T-cell (primary cell): ENCODE results near the gene SLC38A2. TPM values are rescaled to one million over a fixed set of nuclear protein-coding genes. Genes with fewer than 3 reads are reported as not detected.
"Not testable (repeated sequence)": the region's sequence is repeated elsewhere in the genome, so short reads cannot be mapped to it uniquely, and the experiment has no call there.

Experiments
- ATAC-seq, 4 experiments: fragments of 200-7000 bp in 3 of 4; fragments of 150-1000 bp in 1 of 4; cut with Tn5 transposase; replicated peaks in 1 of 4; 1 replicate in 3 of 4; 2 replicates in 1 of 4; pipeline ENCODE4 v1.10.0; 2021; ENCODE audit warnings: moderate library complexity in 3 of 4, mild to moderate bottlenecking in 2 of 4, moderate number of reproducible peaks in 1 of 4
- CTCF ChIA-PET, 2 donors: fragments of 300-600 bp; sonication (Branson Sonifier 250); formaldehyde crosslinking; loops; one replicate each; lab custom pipeline; 2022; ENCODE audit warnings: antibody characterized with exemption in 2 of 2; lab: Charles Lee
- POLR2A ChIA-PET, 2 donors: fragments of 300-600 bp; sonication (Branson Sonifier 250); formaldehyde crosslinking; loops; one replicate each; lab custom pipeline; 2022; ENCODE audit warnings: antibody characterized with exemption in 2 of 2; lab: Charles Lee
- DNase-seq, 35 experiments: peaks; one replicate each; pipeline versions ENCODE4 v3.0.0 to v3.0.0-alpha.2; 2013 to 2023
- H3K27ac ChIP-seq: one replicate; pipeline ENCODE4 v1.5.1; 2013; ENCODE audit warnings: low read length
- H3K27me3 ChIP-seq, 2 experiments: replicated peaks in 1 of 2; 1 replicate in 1 of 2; 2 replicates in 1 of 2; pipeline versions ENCODE4 v1.6.1 to v1.7.0; 2013; ENCODE audit warnings: low read length in 1 of 2, mixed read lengths in 1 of 2; ENCODE audit not compliant: control insufficient read depth in 2 of 2, insufficient read depth in 2 of 2; ENCODE audit errors: extremely low read depth in 1 of 2
- H3K36me3 ChIP-seq, 2 donors: 1 replicate in 1 of 2; 2 replicates in 1 of 2; pipeline versions ENCODE4 v1.6.1 to v1.7.0; 2013; ENCODE audit warnings: low read length in 1 of 2; ENCODE audit not compliant: control insufficient read depth in 2 of 2, insufficient read depth in 1 of 2; ENCODE audit errors: extremely low read depth in 1 of 2
- H3K4me1 ChIP-seq, 2 experiments: 1 replicate in 1 of 2; 2 replicates in 1 of 2; pipeline versions ENCODE4 v1.6.1 to v1.7.0; 2013; ENCODE audit warnings: low read length in 2 of 2, mixed read lengths in 1 of 2; ENCODE audit not compliant: insufficient read depth in 2 of 2, control insufficient read depth in 1 of 2; ENCODE audit errors: extremely low read depth in 1 of 2
- H3K4me3 ChIP-seq, 2 donors: 1 replicate in 1 of 2; 2 replicates in 1 of 2; pipeline versions ENCODE4 v1.5.1 to v1.7.0; 2013; ENCODE audit warnings: mild to moderate bottlenecking in 2 of 2, low read length in 1 of 2, moderate library complexity in 1 of 2; ENCODE audit not compliant: control insufficient read depth in 1 of 2; ENCODE audit errors: extremely low read depth in 1 of 2
- H3K9me3 ChIP-seq: 2 replicates; pipeline ENCODE4 v1.7.0; 2013
- H3K27ac Mint-ChIP-seq, 2 donors: one replicate each; pipeline ENCODE4 v1.8.0; 2020 to 2021; ENCODE audit warnings: mild to moderate bottlenecking in 2 of 2, mixed read lengths in 2 of 2
- H3K27me3 Mint-ChIP-seq, 2 donors: one replicate each; pipeline ENCODE4 v1.8.0; 2021 to 2022; ENCODE audit warnings: mixed read lengths in 2 of 2
- H3K36me3 Mint-ChIP-seq: one replicate; pipeline ENCODE4 v1.8.0; 2021; ENCODE audit warnings: mixed read lengths
- H3K4me1 Mint-ChIP-seq, 3 donors: one replicate each; pipeline ENCODE4 v1.8.0; 2020 to 2022; ENCODE audit warnings: mixed read lengths in 3 of 3, mild to moderate bottlenecking in 1 of 3
- H3K4me3 Mint-ChIP-seq, 3 donors: one replicate each; pipeline ENCODE4 v1.8.0; 2020 to 2022; ENCODE audit warnings: mild to moderate bottlenecking in 3 of 3, mixed read lengths in 3 of 3, moderate library complexity in 3 of 3
- H3K9me3 Mint-ChIP-seq, 3 donors: one replicate each; pipeline ENCODE4 v1.8.0; 2020 to 2022; ENCODE audit warnings: mixed read lengths in 3 of 3
- WGBS: methylation state at CpG from one replicate; pipeline ENCODE4 v1.1.5; 2013; ENCODE audit warnings: missing lambda C conversion rate; ENCODE audit not compliant: insufficient coverage; 5-methylcytosine and 5-hydroxymethylcytosine counted together
- total RNA-seq, 35 experiments: library from RNA in 6 of 35; stranded (reverse) in 6 of 35; fragments of 120-200 nt in 1 of 35; gene quantifications; one replicate each; pipeline versions ENCODE4 v1.2.1 to v1.2.4 and lab custom pipeline; 2013 to 2026

SLC38A2 gene
- total RNA-seq, 5 donors from 2014 or later (not counting 1 experiment from before 2014, with no cell fraction given): 165 to 265 (median 217) TPM

- WGBS: 78% methylated on average over 3 of the region's 3 CpGs
These were observed 30.0 kb downstream of the SLC38A2 start for GRCh38 chr12:46342562-46343033.

GRCh38 chr12:46339051-46339450 lies 33.5 kb downstream of the SLC38A2 start:
- Histone ChIP-seq H3K4me3 (no peak overlapping the region), H3K9me3 (no peaks in the 10 kb centered on the region), H3K27me3 (peaks cover 0 to 3% of the 10 kb centered on the region in 2 experiments), H3K36me3 (no peaks in the 10 kb centered on the region), H3K27ac (no peak overlapping the region), H3K4me1 (no peaks in the 10 kb centered on the region)
- Mint-ChIP-seq H3K36me3 (no peaks in the 10 kb centered on the region), H3K4me1 (no peaks in the 10 kb centered on the region), H3K27ac (no peak overlapping the region), H3K27me3 (peaks cover 3 to 12% of the 10 kb centered on the region in 2 donors), H3K9me3 (peaks cover 0 to 4% (median 0%) of the 10 kb centered on the region in 3 donors), H3K4me3 (no peak overlapping the region)
- ChIA-PET POLR2A (interaction anchor here in 1 of 2 donors (0.6 kb wide), 1 partner anchor 69 kb away, joined by 4 read pairs; no protein-coding TSS in a partner anchor), CTCF (no interaction called here)
- DNase-seq (no peak), ATAC-seq (no peak)

More at GRCh38 chr12:46342562-46343033, 30.0 kb downstream of the SLC38A2 start:
- H3K4me1 ChIP-seq: no peaks in the 10 kb centered on the region
- no peaks in the 10 kb centered on the region for H3K9me3 ChIP-seq
- Mint-ChIP-seq H3K9me3 (no peaks in the 10 kb centered on the region), H3K27me3 (peaks cover 3 to 12% of the 10 kb centered on the region in 2 donors), H3K4me3 (no peak overlapping the region), H3K36me3 (no peaks in the 10 kb centered on the region), H3K27ac (no peak overlapping the region), H3K4me1 (no peaks in the 10 kb centered on the region)
- peaks cover 0 to 3% of the 10 kb centered on the region in 2 experiments for H3K27me3 ChIP-seq
- no peak overlapping the region for H3K27ac ChIP-seq
- H3K36me3 ChIP-seq: no peaks in the 10 kb centered on the region
- no peak overlapping the region for H3K4me3 ChIP-seq
- ATAC-seq: peak in 3 of 4 experiments; percentile 62 to 70 (median 65)
- DNase-seq: peak in 29 of 35 experiments; percentile 1 to 62 (median 20)
- CTCF ChIA-PET: interaction anchor here (0.6 to 1.0 kb wide), 3 partner anchors 317 to 549 kb away, joined by 3 read pairs; no protein-coding TSS in a partner anchor
- POLR2A ChIA-PET: no interaction called here

GRCh38 chr12:46332260-46332659 lies 40.3 kb downstream of the SLC38A2 start:
- H3K27ac Mint-ChIP-seq: no peak overlapping the region
- WGBS: no CpG with 5 or more reads among the region's 3 CpGs
- CTCF ChIA-PET: interaction anchor here in 1 of 2 donors (0.6 kb wide), 1 partner anchor 54 kb away, joined by 3 read pairs; no protein-coding TSS in a partner anchor

GRCh38 chr12:46325075-46325474 lies 47.5 kb downstream of the SLC38A2 start:
- peaks cover 2 to 13% (median 4%) of the 10 kb centered on the region in 3 donors for H3K9me3 Mint-ChIP-seq
- H3K27me3 Mint-ChIP-seq, ATAC-seq, DNase-seq, H3K27me3 ChIP-seq, H3K9me3 ChIP-seq, H3K36me3 Mint-ChIP-seq, H3K4me1 ChIP-seq, H3K27ac Mint-ChIP-seq, H3K4me3 Mint-ChIP-seq, H3K4me3 ChIP-seq, H3K36me3 ChIP-seq, H3K4me1 Mint-ChIP-seq, H3K27ac ChIP-seq, CTCF ChIA-PET, POLR2A ChIA-PET: not testable (repeated sequence)
- WGBS: 92% methylated on average over 3 of the region's 5 CpGs

More at GRCh38 chr12:46332260-46332659, 40.3 kb downstream of the SLC38A2 start:
- Histone ChIP-seq H3K4me1 (no peaks in the 10 kb centered on the region), H3K4me3 (no peak overlapping the region), H3K36me3 (no peaks in the 10 kb centered on the region), H3K27ac (no peak overlapping the region), H3K9me3 (peaks cover 2% of the 10 kb centered on the region), H3K27me3 (no peaks in the 10 kb centered on the region)
- peaks cover 8 to 17% (median 10%) of the 10 kb centered on the region in 3 donors for H3K9me3 Mint-ChIP-seq
- no peaks in the 10 kb centered on the region for H3K4me1 Mint-ChIP-seq
- peaks cover 2% of the 10 kb centered on the region for H3K36me3 Mint-ChIP-seq
- no peak overlapping the region for H3K4me3 Mint-ChIP-seq
- POLR2A ChIA-PET: no interaction called here
- DNase-seq (no peak), ATAC-seq (no peak)
- H3K27me3 Mint-ChIP-seq: no peaks in the 10 kb centered on the region

- POLR2A ChIA-PET: interaction anchor here in 1 of 2 donors (0.6 kb wide), 1 partner anchor 174 kb away, joined by 3 read pairs; no protein-coding TSS in a partner anchor
- H3K4me3 Mint-ChIP-seq: no peak overlapping the region
These were observed 51.8 kb downstream of the SLC38A2 start for GRCh38 chr12:46320731-46321130.

GRCh38 chr12:46318037-46318436 lies 54.5 kb downstream of the SLC38A2 start:
- Mint-ChIP-seq H3K4me1 (no peaks in the 10 kb centered on the region), H3K36me3 (peaks cover 10% of the 10 kb centered on the region), H3K27me3 (peaks cover 0 to 8% of the 10 kb centered on the region in 2 donors), H3K4me3 (no peak overlapping the region), H3K27ac (no peak overlapping the region), H3K9me3 (peaks cover 0 to 12% (median 5%) of the 10 kb centered on the region in 3 donors)
- DNase-seq (no peak), ATAC-seq (no peak)
- no peaks in the 10 kb centered on the region for H3K27me3 ChIP-seq
- ChIA-PET CTCF (no interaction called here), POLR2A (no interaction called here)
- 28% methylated on average over 2 of the region's 5 CpGs for WGBS
- no peak overlapping the region for H3K27ac ChIP-seq
- H3K4me1 ChIP-seq: no peaks in the 10 kb centered on the region
- no peaks in the 10 kb centered on the region for H3K36me3 ChIP-seq
- no peaks in the 10 kb centered on the region for H3K9me3 ChIP-seq
- H3K4me3 ChIP-seq: no peak overlapping the region

More at GRCh38 chr12:46320731-46321130, 51.8 kb downstream of the SLC38A2 start:
- no peaks in the 10 kb centered on the region for H3K4me1 ChIP-seq
- H3K27me3 Mint-ChIP-seq: peaks cover 0 to 4% of the 10 kb centered on the region in 2 donors
- DNase-seq (no peak), ATAC-seq (no peak)
- peaks cover 6% of the 10 kb centered on the region for H3K36me3 Mint-ChIP-seq
- H3K27ac Mint-ChIP-seq: no peak overlapping the region
- peaks cover 0 to 7% (median 5%) of the 10 kb centered on the region in 3 donors for H3K9me3 Mint-ChIP-seq
- no peaks in the 10 kb centered on the region for H3K36me3 ChIP-seq
- no peak overlapping the region for H3K27ac ChIP-seq
- CTCF ChIA-PET: no interaction called here
- 90% methylated on average over 1 of the region's 1 CpG for WGBS
- no peaks in the 10 kb centered on the region for H3K27me3 ChIP-seq
- no peaks in the 10 kb centered on the region for H3K9me3 ChIP-seq
- H3K4me3 ChIP-seq: no peak overlapping the region
- H3K4me1 Mint-ChIP-seq: no peaks in the 10 kb centered on the region
